Endothelial cell (in vitro differentiated cells): ENCODE data around the gene PUSL1. TPM values are rescaled to one million over a fixed set of nuclear protein-coding genes. Genes with fewer than 3 reads are reported as not detected.

ENCODE experiments used
- DNase-seq: peaks from one replicate; pipeline ENCODE4 v3.0.0; 2021; ENCODE audit warnings: low spot score
- H3K27ac Mint-ChIP-seq: one replicate; pipeline ENCODE4 v1.8.0; 2021; ENCODE audit warnings: mixed read lengths, inconsistent platforms; ENCODE audit not compliant: unreplicated experiment
- H3K27me3 Mint-ChIP-seq: one replicate; pipeline ENCODE4 v1.8.0; 2021; ENCODE audit warnings: mild to moderate bottlenecking, moderate library complexity, mixed read lengths, inconsistent platforms; ENCODE audit not compliant: unreplicated experiment
- H3K36me3 Mint-ChIP-seq: one replicate; pipeline ENCODE4 v1.8.0; 2021; ENCODE audit warnings: mild to moderate bottlenecking, low read depth, mixed read lengths, inconsistent platforms; ENCODE audit not compliant: unreplicated experiment
- H3K4me1 Mint-ChIP-seq: one replicate; pipeline ENCODE4 v1.8.0; 2021; ENCODE audit warnings: mild to moderate bottlenecking, mixed read lengths, inconsistent platforms; ENCODE audit not compliant: unreplicated experiment
- H3K4me3 Mint-ChIP-seq: one replicate; pipeline ENCODE4 v1.8.0; 2021; ENCODE audit warnings: mild to moderate bottlenecking, mixed read lengths, inconsistent platforms; ENCODE audit not compliant: unreplicated experiment
- H3K9me3 Mint-ChIP-seq: one replicate; pipeline ENCODE4 v1.8.0; 2021; ENCODE audit warnings: mixed read lengths, inconsistent platforms; ENCODE audit not compliant: unreplicated experiment
- long read RNA-seq: library from polyadenylated mRNA; unstranded; transcript quantifications from one replicate; pipeline ENCODE4 v2.0.0, GENCODE V29; 2020; ENCODE audit not compliant: unreplicated experiment
- total RNA-seq: library from RNA; stranded (reverse); fragmentation: NEBNext Ultra II Directional; extraction: Animal tissue kit (Norgen Biotek cat#: 25700); gene quantifications from one replicate; pipeline ENCODE4 v1.2.1, GENCODE V29; 2021; ENCODE audit not compliant: unreplicated experiment
- TF ChIP-seq, protein P1 (sequence below): fragments of 200-600 bp; sonication (generic); IDR thresholded peaks from one replicate; pipeline ENCODE4 v1.5.0; 2021; ENCODE audit warnings: antibody characterized with exemption; ENCODE audit not compliant: unreplicated experiment

The PUSL1 gene
- 14.0 TPM for total RNA-seq
- long read RNA-seq, transcript PUSL1-201 (8 exons, 1,287 nt), result major isoform, 8 of 20 reads
- long read RNA-seq, partial matches to known transcripts, result 3 of 20 reads
- long read RNA-seq, other reads (novel, unspliced or antisense), result 9 of 20 reads

- TF ChIP-seq, protein P1, sequence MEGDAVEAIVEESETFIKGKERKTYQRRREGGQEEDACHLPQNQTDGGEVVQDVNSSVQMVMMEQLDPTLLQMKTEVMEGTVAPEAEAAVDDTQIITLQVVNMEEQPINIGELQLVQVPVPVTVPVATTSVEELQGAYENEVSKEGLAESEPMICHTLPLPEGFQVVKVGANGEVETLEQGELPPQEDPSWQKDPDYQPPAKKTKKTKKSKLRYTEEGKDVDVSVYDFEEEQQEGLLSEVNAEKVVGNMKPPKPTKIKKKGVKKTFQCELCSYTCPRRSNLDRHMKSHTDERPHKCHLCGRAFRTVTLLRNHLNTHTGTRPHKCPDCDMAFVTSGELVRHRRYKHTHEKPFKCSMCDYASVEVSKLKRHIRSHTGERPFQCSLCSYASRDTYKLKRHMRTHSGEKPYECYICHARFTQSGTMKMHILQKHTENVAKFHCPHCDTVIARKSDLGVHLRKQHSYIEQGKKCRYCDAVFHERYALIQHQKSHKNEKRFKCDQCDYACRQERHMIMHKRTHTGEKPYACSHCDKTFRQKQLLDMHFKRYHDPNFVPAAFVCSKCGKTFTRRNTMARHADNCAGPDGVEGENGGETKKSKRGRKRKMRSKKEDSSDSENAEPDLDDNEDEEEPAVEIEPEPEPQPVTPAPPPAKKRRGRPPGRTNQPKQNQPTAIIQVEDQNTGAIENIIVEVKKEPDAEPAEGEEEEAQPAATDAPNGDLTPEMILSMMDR, result no peak
- peak; percentile 81 for DNase-seq
- H3K27ac Mint-ChIP-seq, result no peak within 1 kb of the TSS
- H3K9me3 Mint-ChIP-seq, result no peaks in the 10 kb centered on the region
- H3K4me1 Mint-ChIP-seq, result peaks cover 15% of the 10 kb centered on the region
- H3K27me3 Mint-ChIP-seq, result peaks cover 9% of the 10 kb centered on the region
- H3K4me3 Mint-ChIP-seq, result peak within 1 kb of the TSS; percentile 92
- no peaks in the 10 kb centered on the region for H3K36me3 Mint-ChIP-seq
Observed at GRCh38 chr1:1307923-1308755, at the start of gene PUSL1, which contains the start of gene ACAP3. Gene PUSL1 (plus strand): TSS chr1:1308597. CDS start chr1:1308644, 47 bp downstream. Gene ACAP3 (minus strand): TSS chr1:1307930. CDS start chr1:1307815, 115 bp downstream.

DNA sequence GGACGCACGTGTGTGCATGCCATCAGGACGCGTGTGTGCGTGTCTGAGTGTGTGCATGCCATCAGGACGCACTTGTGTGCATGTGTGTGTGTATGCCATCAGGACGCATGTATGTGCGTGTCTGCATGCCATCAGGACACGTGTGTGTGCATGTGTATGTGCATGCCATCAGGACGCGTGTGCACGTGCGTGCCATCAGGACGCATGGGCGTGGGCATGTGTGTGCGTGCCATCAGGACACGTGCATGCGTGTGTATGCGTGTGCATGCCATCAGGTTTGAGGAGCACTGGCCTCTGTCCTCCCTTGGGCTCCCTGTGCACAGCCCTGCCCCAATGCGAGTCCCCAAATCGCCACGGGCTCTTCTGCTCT is 49.3 kb upstream of the PUSL1 start:
- TF ChIP-seq, protein P1, result no peak
- H3K36me3 Mint-ChIP-seq, result peaks cover 47% of the 10 kb centered on the region
- H3K4me3 Mint-ChIP-seq, result no peak overlapping the region
- no peak for DNase-seq
- H3K27me3 Mint-ChIP-seq, result peaks cover 11% of the 10 kb centered on the region
- no peak overlapping the region for H3K27ac Mint-ChIP-seq
- H3K9me3 Mint-ChIP-seq, result no peaks in the 10 kb centered on the region
- H3K4me1 Mint-ChIP-seq, result peaks cover 5% of the 10 kb centered on the region

GRCh38 chr1:1259540-1259939 is 48.9 kb upstream of the PUSL1 start:
- Mint-ChIP-seq H3K27me3 (peaks cover 11% of the 10 kb centered on the region), H3K27ac (no peak overlapping the region), H3K36me3 (peaks cover 47% of the 10 kb centered on the region), H3K4me3 (no peak overlapping the region), H3K9me3 (no peaks in the 10 kb centered on the region), H3K4me1 (peaks cover 5% of the 10 kb centered on the region)
- TF ChIP-seq, protein P1, result no peak
- DNase-seq, result no peak

DNA sequence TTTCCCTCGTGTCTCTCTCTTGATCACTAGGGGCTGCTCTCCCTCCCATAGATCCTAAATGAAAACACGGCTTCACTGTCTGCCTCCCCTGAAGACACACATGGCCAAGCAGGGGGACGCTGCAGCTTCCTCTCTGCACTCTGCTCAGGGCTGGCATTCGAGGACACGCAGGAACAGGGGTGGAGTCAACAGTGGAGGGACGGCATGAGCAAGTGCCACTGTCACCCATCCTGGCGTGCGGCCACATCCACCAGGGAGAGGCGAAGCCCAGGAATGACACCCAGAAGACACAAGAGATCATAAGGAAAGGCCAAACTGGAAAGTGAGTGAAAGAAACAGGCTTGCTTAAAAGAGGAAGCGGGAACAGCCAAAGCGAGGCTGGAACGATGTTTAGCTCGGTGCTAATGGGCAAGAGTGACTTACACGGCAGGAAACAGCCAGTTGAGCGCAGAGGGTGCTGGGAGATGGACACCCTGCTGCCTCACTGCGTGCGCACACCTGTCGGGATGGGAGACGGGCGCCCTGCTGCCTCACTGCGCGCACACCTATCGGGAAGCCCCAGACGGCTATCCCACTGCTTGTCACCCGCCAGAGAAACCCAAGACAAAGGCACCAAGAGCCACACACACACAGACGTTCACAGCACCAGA is 48.3 kb upstream of the PUSL1 start:
- no peaks in the 10 kb centered on the region for H3K9me3 Mint-ChIP-seq
- no peak for DNase-seq
- peak overlapping the region; percentile 9 for H3K27ac Mint-ChIP-seq
- peaks cover 46% of the 10 kb centered on the region for H3K36me3 Mint-ChIP-seq
- TF ChIP-seq, protein P1, result no peak
- H3K4me1 Mint-ChIP-seq, result peaks cover 5% of the 10 kb centered on the region
- H3K4me3 Mint-ChIP-seq, result no peak overlapping the region
- H3K27me3 Mint-ChIP-seq, result peaks cover 11% of the 10 kb centered on the region
